Prostate gland (tissue), 2 donors: ENCODE measurements around the gene RC3H2.

Experiments used
- CTCF ChIP-seq, 4 experiments: fragments of 200-600 bp in 2 of 4; fragments of 450-650 bp in 2 of 4; sonication (generic) in 2 of 4; IDR thresholded peaks; 1 replicate in 3 of 4; 2 replicates in 1 of 4; pipeline ENCODE4 v1.5.1; 2016 to 2019; ENCODE audit warnings: antibody characterized with exemption in 4 of 4, mild to moderate bottlenecking in 2 of 4, moderate library complexity in 2 of 4
- POLR2A ChIP-seq: fragments of 450-650 bp; IDR thresholded peaks from one replicate; pipeline ENCODE4 v1.6.1; 2016; ENCODE audit warnings: antibody characterized with exemption, mild to moderate bottlenecking
- POLR2AphosphoS5 ChIP-seq: sonication (generic); formaldehyde crosslinking; IDR thresholded peaks from one replicate; pipeline ENCODE4 v1.6.1; 2017; ENCODE audit warnings: antibody characterized with exemption

- no peak for TF ChIP-seq CTCF (IDR thresholded peaks at IDR 0.05)
- no peak for TF ChIP-seq POLR2AphosphoS5
- no peak for TF ChIP-seq POLR2A
Observed at GRCh38 chr9:122944960-122945888, 40.1 kb upstream of the RC3H2 start.
